ENCODE measurements around the gene GLI3.

GLI3 gene

GRCh38 chr7:42137431-42137830, 99.6 kb downstream of the GLI3 start:
- Histone ChIP-seq H3K4ac (ENCODE audit: low read depth, low read length) (no peak overlapping the region), H4K12ac (ENCODE audit: low read depth, low read length) (no peak overlapping the region), H3K4me3 (ENCODE audit: low read depth, low read length) (no peak overlapping the region), H3K4me2 (ENCODE audit: low read length) (no peak overlapping the region), H2AK5ac (ENCODE audit: low read length) (no peak overlapping the region), H3K14ac (ENCODE audit: low read length) (no peak overlapping the region), H3K27me3 (ENCODE audit: insufficient read depth, low read length) (no peaks in the 10 kb centered on the region), H4K91ac (ENCODE audit: low read depth, low read length) (no peak overlapping the region), H3K9ac (ENCODE audit: low read length) (no peak overlapping the region), H3K79me1 (ENCODE audit: low read length) (no peaks in the 10 kb centered on the region), H2AFZ (ENCODE audit: insufficient read depth, low read length, poor library complexity) (no peak overlapping the region), H3K27ac (ENCODE audit: low read depth, low read length) (no peak overlapping the region), H2BK5ac (ENCODE audit: low read depth, low read length, poor library complexity) (no peak overlapping the region), H3K18ac (ENCODE audit: low read length) (no peak overlapping the region), H3K36me3 (ENCODE audit: control insufficient read depth in 1 of 2, insufficient read depth in 2 of 2, low read length in 2 of 2) (no peaks in the 10 kb centered on the region), H2BK12ac (ENCODE audit: low read length) (no peak overlapping the region), H4K8ac (ENCODE audit: low read depth, low read length) (no peak overlapping the region), H3K9me3 (ENCODE audit: insufficient read depth, low read depth, low read length) (no peaks in the 10 kb centered on the region), H3K4me1 (ENCODE audit: control insufficient read depth in 1 of 2, insufficient read depth in 2 of 2, low read length in 2 of 2) (peaks cover 0 to 5% of the 10 kb centered on the region in 2 experiments), H3K23ac (ENCODE audit: low read length) (no peak overlapping the region), H3K79me2 (ENCODE audit: control insufficient read depth, insufficient read depth, low read length, poor library complexity) (no peaks in the 10 kb centered on the region), H2BK120ac (ENCODE audit: insufficient read depth, low read length, poor library complexity) (no peak overlapping the region)
- DNase-seq: peak; percentile 81 to 94
- WGBS (ENCODE audit: extremely low coverage, insufficient coverage, insufficient read length): no CpG with 5 or more reads among the region's 3 CpGs

- Histone ChIP-seq H3K79me2 (ENCODE audit: control insufficient read depth, insufficient read depth, low read length, poor library complexity) (no peaks in the 10 kb centered on the region), H3K27me3 (ENCODE audit: insufficient read depth, low read length) (no peaks in the 10 kb centered on the region), H3K4me3 (ENCODE audit: low read depth, low read length) (no peak overlapping the region), H3K79me1 (ENCODE audit: low read length) (no peaks in the 10 kb centered on the region), H3K4me1 (ENCODE audit: control insufficient read depth in 1 of 2, insufficient read depth in 2 of 2, low read length in 2 of 2) (peaks cover 0 to 5% of the 10 kb centered on the region in 2 experiments), H3K36me3 (ENCODE audit: control insufficient read depth in 1 of 2, insufficient read depth in 2 of 2, low read length in 2 of 2) (no peaks in the 10 kb centered on the region), H3K23ac (ENCODE audit: low read length) (no peak overlapping the region), H2AK5ac (ENCODE audit: low read length) (no peak overlapping the region), H3K27ac (ENCODE audit: low read depth, low read length) (no peak overlapping the region), H4K8ac (ENCODE audit: low read depth, low read length) (no peak overlapping the region), H2AFZ (ENCODE audit: insufficient read depth, low read length, poor library complexity) (no peak overlapping the region), H3K4me2 (ENCODE audit: low read length) (no peak overlapping the region), H2BK12ac (ENCODE audit: low read length) (no peak overlapping the region), H3K18ac (ENCODE audit: low read length) (no peak overlapping the region), H3K9me3 (ENCODE audit: insufficient read depth, low read depth, low read length) (no peaks in the 10 kb centered on the region), H4K12ac (ENCODE audit: low read depth, low read length) (no peak overlapping the region), H3K9ac (ENCODE audit: low read length) (no peak overlapping the region), H4K91ac (ENCODE audit: low read depth, low read length) (no peak overlapping the region), H2BK5ac (ENCODE audit: low read depth, low read length, poor library complexity) (no peak overlapping the region), H2BK120ac (ENCODE audit: insufficient read depth, low read length, poor library complexity) (no peak overlapping the region), H3K4ac (ENCODE audit: low read depth, low read length) (no peak overlapping the region), H3K14ac (ENCODE audit: low read length) (no peak overlapping the region)
- WGBS (ENCODE audit: extremely low coverage, insufficient coverage, insufficient read length): no CpG with 5 or more reads among the region's 1 CpG
- peak in 1 of 2 donors; percentile 46 for DNase-seq
These were observed 101.3 kb downstream of the GLI3 start for GRCh38 chr7:42135728-42136127.

GRCh38 chr7:42134276-42134876, 102.6 kb downstream of the GLI3 start:
- Histone ChIP-seq H4K8ac (ENCODE audit: low read depth, low read length) (no peak overlapping the region), H4K12ac (ENCODE audit: low read depth, low read length) (no peak overlapping the region), H3K4me1 (ENCODE audit: control insufficient read depth in 1 of 2, insufficient read depth in 2 of 2, low read length in 2 of 2) (peaks cover 0 to 5% of the 10 kb centered on the region in 2 experiments), H3K79me1 (ENCODE audit: low read length) (no peaks in the 10 kb centered on the region), H2BK120ac (ENCODE audit: insufficient read depth, low read length, poor library complexity) (no peak overlapping the region), H3K14ac (ENCODE audit: low read length) (no peak overlapping the region), H3K4me3 (ENCODE audit: low read depth, low read length) (no peak overlapping the region), H3K4ac (ENCODE audit: low read depth, low read length) (no peak overlapping the region), H2BK12ac (ENCODE audit: low read length) (no peak overlapping the region), H3K79me2 (ENCODE audit: control insufficient read depth, insufficient read depth, low read length, poor library complexity) (no peaks in the 10 kb centered on the region), H3K4me2 (ENCODE audit: low read length) (no peak overlapping the region), H2AFZ (ENCODE audit: insufficient read depth, low read length, poor library complexity) (no peak overlapping the region), H2BK5ac (ENCODE audit: low read depth, low read length, poor library complexity) (no peak overlapping the region), H3K23ac (ENCODE audit: low read length) (no peak overlapping the region), H3K18ac (ENCODE audit: low read length) (no peak overlapping the region), H2AK5ac (ENCODE audit: low read length) (no peak overlapping the region), H3K27ac (ENCODE audit: low read depth, low read length) (no peak overlapping the region), H3K9ac (ENCODE audit: low read length) (no peak overlapping the region), H3K9me3 (ENCODE audit: insufficient read depth, low read depth, low read length) (no peaks in the 10 kb centered on the region), H3K36me3 (ENCODE audit: control insufficient read depth in 1 of 2, insufficient read depth in 2 of 2, low read length in 2 of 2) (no peaks in the 10 kb centered on the region), H4K91ac (ENCODE audit: low read depth, low read length) (no peak overlapping the region), H3K27me3 (ENCODE audit: insufficient read depth, low read length) (no peaks in the 10 kb centered on the region)
- WGBS (ENCODE audit: extremely low coverage, insufficient coverage, insufficient read length): no CpG with 5 or more reads among the region's 10 CpGs
- no peak for DNase-seq

GRCh38 chr7:42133321-42133720, 103.7 kb downstream of the GLI3 start:
- DNase-seq: no peak
- no peak overlapping the region for H3K23ac ChIP-seq (ENCODE audit: low read length)
- H3K4me2 ChIP-seq (ENCODE audit: low read length): no peak overlapping the region
- no peak overlapping the region for H2AK5ac ChIP-seq (ENCODE audit: low read length)
- H4K91ac ChIP-seq (ENCODE audit: low read depth, low read length): no peak overlapping the region
- no peak overlapping the region for H4K8ac ChIP-seq (ENCODE audit: low read depth, low read length)
- no peaks in the 10 kb centered on the region for H3K9me3 ChIP-seq (ENCODE audit: insufficient read depth, low read depth, low read length)
- no peak overlapping the region for H2BK12ac ChIP-seq (ENCODE audit: low read length)
- H4K12ac ChIP-seq (ENCODE audit: low read depth, low read length): no peak overlapping the region
- no CpG with 5 or more reads among the region's 3 CpGs for WGBS (ENCODE audit: extremely low coverage, insufficient coverage, insufficient read length)
- H2AFZ ChIP-seq (ENCODE audit: insufficient read depth, low read length, poor library complexity): no peak overlapping the region
- H2BK5ac ChIP-seq (ENCODE audit: low read depth, low read length, poor library complexity): no peak overlapping the region
- H3K4me1 ChIP-seq (ENCODE audit: control insufficient read depth in 1 of 2, insufficient read depth in 2 of 2, low read length in 2 of 2): peaks cover 0 to 5% of the 10 kb centered on the region in 2 experiments
- no peaks in the 10 kb centered on the region for H3K36me3 ChIP-seq (ENCODE audit: control insufficient read depth in 1 of 2, insufficient read depth in 2 of 2, low read length in 2 of 2)
- no peaks in the 10 kb centered on the region for H3K79me2 ChIP-seq (ENCODE audit: control insufficient read depth, insufficient read depth, low read length, poor library complexity)
- H3K14ac ChIP-seq (ENCODE audit: low read length): no peak overlapping the region
- H2BK120ac ChIP-seq (ENCODE audit: insufficient read depth, low read length, poor library complexity): no peak overlapping the region
- no peak overlapping the region for H3K18ac ChIP-seq (ENCODE audit: low read length)
- no peak overlapping the region for H3K9ac ChIP-seq (ENCODE audit: low read length)
- H3K4ac ChIP-seq (ENCODE audit: low read depth, low read length): no peak overlapping the region
- no peaks in the 10 kb centered on the region for H3K79me1 ChIP-seq (ENCODE audit: low read length)
- no peak overlapping the region for H3K27ac ChIP-seq (ENCODE audit: low read depth, low read length)
- no peaks in the 10 kb centered on the region for H3K27me3 ChIP-seq (ENCODE audit: insufficient read depth, low read length)
- no peak overlapping the region for H3K4me3 ChIP-seq (ENCODE audit: low read depth, low read length)
